T-cell (primary cell): ENCODE data around the gene CELA2B. TPM values are rescaled to one million over a fixed set of nuclear protein-coding genes. Genes with fewer than 3 reads are reported as not detected.
A peak's percentile ranks its signal among the peaks of the same experiment; 100 is the strongest.
"Not testable (repeated sequence)": the region's sequence is repeated elsewhere in the genome, so short reads cannot be mapped to it uniquely, and the experiment has no call there.

ENCODE experiments used
- ATAC-seq, 4 experiments: fragments of 200-7000 bp in 3 of 4; fragments of 150-1000 bp in 1 of 4; cut with Tn5 transposase; replicated peaks in 1 of 4; 1 replicate in 3 of 4; 2 replicates in 1 of 4; pipeline ENCODE4 v1.10.0; 2021; ENCODE audit warnings: moderate library complexity in 3 of 4, mild to moderate bottlenecking in 2 of 4, moderate number of reproducible peaks in 1 of 4
- CTCF ChIA-PET, 2 donors: fragments of 300-600 bp; sonication (Branson Sonifier 250); formaldehyde crosslinking; loops; one replicate each; lab custom pipeline; 2022; ENCODE audit warnings: antibody characterized with exemption in 2 of 2; lab: Charles Lee
- POLR2A ChIA-PET, 2 donors: fragments of 300-600 bp; sonication (Branson Sonifier 250); formaldehyde crosslinking; loops; one replicate each; lab custom pipeline; 2022; ENCODE audit warnings: antibody characterized with exemption in 2 of 2; lab: Charles Lee
- DNase-seq, 35 experiments: peaks; one replicate each; pipeline versions ENCODE4 v3.0.0 to v3.0.0-alpha.2; 2013 to 2023
- H3K27ac ChIP-seq: one replicate; pipeline ENCODE4 v1.5.1; 2013; ENCODE audit warnings: low read length
- H3K27me3 ChIP-seq, 2 experiments: replicated peaks in 1 of 2; 1 replicate in 1 of 2; 2 replicates in 1 of 2; pipeline versions ENCODE4 v1.6.1 to v1.7.0; 2013; ENCODE audit warnings: low read length in 1 of 2, mixed read lengths in 1 of 2; ENCODE audit not compliant: control insufficient read depth in 2 of 2, insufficient read depth in 2 of 2; ENCODE audit errors: extremely low read depth in 1 of 2
- H3K36me3 ChIP-seq, 2 donors: 1 replicate in 1 of 2; 2 replicates in 1 of 2; pipeline versions ENCODE4 v1.6.1 to v1.7.0; 2013; ENCODE audit warnings: low read length in 1 of 2; ENCODE audit not compliant: control insufficient read depth in 2 of 2, insufficient read depth in 1 of 2; ENCODE audit errors: extremely low read depth in 1 of 2
- H3K4me1 ChIP-seq, 2 experiments: 1 replicate in 1 of 2; 2 replicates in 1 of 2; pipeline versions ENCODE4 v1.6.1 to v1.7.0; 2013; ENCODE audit warnings: low read length in 2 of 2, mixed read lengths in 1 of 2; ENCODE audit not compliant: insufficient read depth in 2 of 2, control insufficient read depth in 1 of 2; ENCODE audit errors: extremely low read depth in 1 of 2
- H3K4me3 ChIP-seq, 2 donors: 1 replicate in 1 of 2; 2 replicates in 1 of 2; pipeline versions ENCODE4 v1.5.1 to v1.7.0; 2013; ENCODE audit warnings: mild to moderate bottlenecking in 2 of 2, low read length in 1 of 2, moderate library complexity in 1 of 2; ENCODE audit not compliant: control insufficient read depth in 1 of 2; ENCODE audit errors: extremely low read depth in 1 of 2
- H3K9me3 ChIP-seq: 2 replicates; pipeline ENCODE4 v1.7.0; 2013
- H3K27ac Mint-ChIP-seq, 2 donors: one replicate each; pipeline ENCODE4 v1.8.0; 2020 to 2021; ENCODE audit warnings: mild to moderate bottlenecking in 2 of 2, mixed read lengths in 2 of 2
- H3K27me3 Mint-ChIP-seq, 2 donors: one replicate each; pipeline ENCODE4 v1.8.0; 2021 to 2022; ENCODE audit warnings: mixed read lengths in 2 of 2
- H3K36me3 Mint-ChIP-seq: one replicate; pipeline ENCODE4 v1.8.0; 2021; ENCODE audit warnings: mixed read lengths
- H3K4me1 Mint-ChIP-seq, 3 donors: one replicate each; pipeline ENCODE4 v1.8.0; 2020 to 2022; ENCODE audit warnings: mixed read lengths in 3 of 3, mild to moderate bottlenecking in 1 of 3
- H3K4me3 Mint-ChIP-seq, 3 donors: one replicate each; pipeline ENCODE4 v1.8.0; 2020 to 2022; ENCODE audit warnings: mild to moderate bottlenecking in 3 of 3, mixed read lengths in 3 of 3, moderate library complexity in 3 of 3
- H3K9me3 Mint-ChIP-seq, 3 donors: one replicate each; pipeline ENCODE4 v1.8.0; 2020 to 2022; ENCODE audit warnings: mixed read lengths in 3 of 3
- WGBS: methylation state at CpG from one replicate; pipeline ENCODE4 v1.1.5; 2013; ENCODE audit warnings: missing lambda C conversion rate; ENCODE audit not compliant: insufficient coverage; 5-methylcytosine and 5-hydroxymethylcytosine counted together
- total RNA-seq, 35 experiments: library from RNA in 6 of 35; stranded (reverse) in 6 of 35; fragments of 120-200 nt in 1 of 35; gene quantifications; one replicate each; pipeline versions ENCODE4 v1.2.1 to v1.2.4 and lab custom pipeline; 2013 to 2026

The CELA2B gene
- under 1 TPM in 2 of 5 donors, not detected in 3; 0.30 to 0.41 TPM for total RNA-seq
- total RNA-seq (2013): not detected
- 0 to 0.09 (median 0) reads per million in 29 experiments for total RNA-seq (lab: John Stamatoyannopoulos, UW)

DNA sequence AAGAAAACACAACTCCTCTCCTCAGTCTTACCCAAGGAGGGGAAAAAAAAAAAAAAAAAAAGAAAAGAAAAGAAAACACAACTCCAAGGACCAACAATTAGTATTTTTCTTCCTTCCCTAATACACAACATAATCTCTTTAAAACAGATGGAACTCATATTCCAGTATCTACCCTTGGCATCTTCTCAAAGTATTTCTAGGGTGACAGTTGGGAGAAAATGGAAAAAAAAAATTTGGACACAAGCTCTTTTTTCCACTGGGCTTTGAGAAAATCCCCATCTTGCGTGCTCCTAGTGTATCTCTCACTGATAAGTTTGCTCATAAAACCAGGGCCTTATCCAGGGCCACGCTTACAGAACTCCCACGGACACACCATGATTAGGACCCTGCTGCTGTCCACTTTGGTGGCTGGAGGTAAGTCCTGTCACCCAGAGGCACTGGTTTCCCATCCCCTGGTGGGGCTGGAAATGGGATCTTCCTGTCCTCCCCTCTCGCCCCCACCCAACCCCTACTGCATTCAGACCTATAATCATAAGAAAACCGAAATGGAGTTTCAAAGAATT, at the start of gene CELA2B:
Gene CELA2B (plus strand): TSS at position 353 of the 563 bp plus-strand sequence. CDS start 22 bp downstream, at position 375.
- ATAC-seq: no peak
- CTCF ChIA-PET: no interaction called here
- Mint-ChIP-seq H3K9me3 (no peaks in the 10 kb centered on the region), H3K4me1 (no peaks in the 10 kb centered on the region), H3K4me3 (no peak within 1 kb of the TSS), H3K27ac (no peak within 1 kb of the TSS), H3K27me3 (no peaks in the 10 kb centered on the region), H3K36me3 (no peaks in the 10 kb centered on the region)
- WGBS: 93% methylated on average over 3 of the region's 5 CpGs
- no peak for DNase-seq
- H3K27me3 ChIP-seq: no peaks in the 10 kb centered on the region
- H3K4me1 ChIP-seq: no peaks in the 10 kb centered on the region
- H3K36me3 ChIP-seq: no peaks in the 10 kb centered on the region
- POLR2A ChIA-PET: no interaction called here
- H3K27ac ChIP-seq: no peak within 1 kb of the TSS
- H3K4me3 ChIP-seq: no peak within 1 kb of the TSS
- H3K9me3 ChIP-seq: no peaks in the 10 kb centered on the region

DNA sequence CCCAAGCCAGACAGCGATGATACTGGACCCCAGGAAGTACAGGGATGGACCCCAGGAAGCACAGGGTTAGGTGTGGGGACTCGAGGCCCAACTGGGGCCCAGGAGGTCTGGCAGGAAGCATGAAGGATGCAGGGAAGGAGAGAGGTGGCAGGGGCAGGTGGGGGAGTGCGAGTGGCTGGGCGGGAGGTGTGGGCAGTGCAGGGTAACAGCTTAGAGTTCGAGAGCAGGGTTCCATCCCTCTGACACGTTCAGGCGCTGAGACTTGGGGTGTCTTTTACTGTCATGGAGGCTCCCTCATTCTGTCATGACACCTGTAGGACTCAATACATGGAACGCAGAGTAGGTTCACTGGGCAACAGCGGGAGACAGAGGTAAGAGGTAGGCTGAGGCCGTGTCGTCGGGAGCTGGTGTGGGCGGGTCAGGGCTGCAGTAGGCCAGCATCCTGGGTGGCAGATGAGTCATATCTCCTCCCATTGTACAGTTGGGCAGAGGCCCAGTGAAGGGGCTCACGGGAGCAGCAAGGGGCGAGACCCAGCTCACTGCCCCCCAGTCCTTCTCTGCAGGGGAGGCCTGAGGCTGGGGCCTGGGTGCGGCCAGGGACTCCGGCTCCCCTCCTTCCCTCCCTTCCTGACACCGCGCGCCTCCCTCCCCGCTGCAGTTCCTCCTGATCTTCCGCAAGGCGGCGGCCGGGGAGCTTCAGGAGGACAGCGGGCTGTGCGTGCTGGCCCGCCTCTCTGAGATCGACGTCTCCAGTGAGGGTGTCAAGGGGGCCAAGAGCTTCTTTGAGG, 49.2 kb upstream of the CELA2B start:
- peaks cover 12% of the 10 kb centered on the region for H3K36me3 Mint-ChIP-seq
- no peaks in the 10 kb centered on the region for H3K9me3 ChIP-seq
- no peaks in the 10 kb centered on the region for H3K27me3 ChIP-seq
- 87% methylated on average over 16 of the region's 30 CpGs for WGBS
- H3K4me3 Mint-ChIP-seq: no peak overlapping the region
- no peaks in the 10 kb centered on the region for H3K9me3 Mint-ChIP-seq
- H3K4me1 Mint-ChIP-seq: peaks cover 0 to 14% (median 12%) of the 10 kb centered on the region in 3 donors
- peaks cover 0 to 21% of the 10 kb centered on the region in 2 experiments for H3K4me1 ChIP-seq
- ATAC-seq (no peak), DNase-seq (peak in 1 of 35 experiments; percentile 3)
- ChIA-PET POLR2A (no interaction called here), CTCF (interaction anchor here (0.8 to 1.8 kb wide), 3 partner anchors 84 to 103 kb away, joined by 3 to 6 read pairs (median 6); no protein-coding TSS in a partner anchor)
- peak overlapping the region; percentile 11 to 21 for H3K27ac Mint-ChIP-seq
- peak overlapping the region; percentile 23 for H3K27ac ChIP-seq
- no peak overlapping the region for H3K4me3 ChIP-seq
- H3K27me3 Mint-ChIP-seq: no peaks in the 10 kb centered on the region
- peaks cover 8 to 38% of the 10 kb centered on the region in 2 donors for H3K36me3 ChIP-seq

DNA sequence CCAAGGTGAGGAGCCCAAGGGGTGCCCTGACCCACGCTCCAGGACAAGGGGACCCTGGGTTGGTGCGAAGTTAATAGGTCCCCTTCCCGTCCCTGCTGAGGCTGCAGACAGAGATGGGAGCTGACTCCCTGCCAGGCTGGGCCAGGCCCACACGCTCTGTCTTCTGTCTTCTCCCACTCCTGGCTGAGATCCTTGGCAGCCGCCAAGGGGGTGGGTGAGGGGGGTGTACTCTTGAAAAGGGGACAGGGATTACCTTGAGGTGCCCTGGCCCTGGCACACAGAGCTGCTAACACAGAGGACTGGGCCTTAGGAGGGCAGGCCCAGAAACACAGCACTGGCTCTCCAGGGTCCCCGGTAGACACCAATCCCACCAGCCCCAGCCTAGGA, 48.6 kb upstream of the CELA2B start:
- WGBS: 100% methylated on average over 4 of the region's 6 CpGs
- H3K27ac ChIP-seq: no peak overlapping the region
- no peaks in the 10 kb centered on the region for H3K9me3 ChIP-seq
- ChIA-PET CTCF (interaction anchor here (0.8 to 1.5 kb wide), 2 partner anchors 104 kb away, joined by 3 to 6 read pairs; no protein-coding TSS in a partner anchor), POLR2A (no interaction called here)
- H3K4me3 ChIP-seq: no peak overlapping the region
- H3K36me3 ChIP-seq: peaks cover 8 to 38% of the 10 kb centered on the region in 2 donors
- no peak overlapping the region for H3K27ac Mint-ChIP-seq
- peaks cover 0 to 14% (median 10%) of the 10 kb centered on the region in 3 donors for H3K4me1 Mint-ChIP-seq
- H3K9me3 Mint-ChIP-seq: no peaks in the 10 kb centered on the region
- H3K27me3 ChIP-seq: no peaks in the 10 kb centered on the region
- H3K4me1 ChIP-seq: peaks cover 0 to 19% of the 10 kb centered on the region in 2 experiments
- H3K4me3 Mint-ChIP-seq: no peak overlapping the region
- H3K27me3 Mint-ChIP-seq: no peaks in the 10 kb centered on the region
- no peak for ATAC-seq
- DNase-seq: peak in 1 of 35 experiments; percentile 1
- peaks cover 12% of the 10 kb centered on the region for H3K36me3 Mint-ChIP-seq

DNA sequence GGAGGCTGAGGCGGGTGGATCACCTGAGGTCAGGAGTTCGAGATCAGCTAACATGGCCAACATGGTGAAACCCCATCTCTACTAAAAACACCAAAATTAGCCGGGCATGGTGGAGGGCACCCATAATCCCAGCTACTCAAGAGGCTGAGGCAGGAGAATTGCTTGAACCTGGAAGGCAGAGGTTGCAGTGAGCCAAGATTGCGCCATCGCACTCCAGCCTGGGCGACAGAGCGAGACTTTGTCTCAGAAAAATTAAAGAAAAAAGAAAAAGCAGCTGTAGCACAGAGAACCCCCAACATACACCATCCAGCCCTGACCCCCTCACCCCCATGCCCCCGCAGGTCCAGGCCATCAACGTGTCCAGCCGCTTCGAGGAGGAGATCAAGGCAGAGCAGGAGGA, 47.7 kb upstream of the CELA2B start:
- Histone ChIP-seq H3K4me1 (peaks cover 0 to 13% of the 10 kb centered on the region in 2 experiments), H3K36me3 (peaks cover 8 to 38% of the 10 kb centered on the region in 2 donors)
- H3K36me3 Mint-ChIP-seq: peaks cover 12% of the 10 kb centered on the region
- H3K27ac Mint-ChIP-seq, H3K4me3 ChIP-seq, ATAC-seq, H3K4me3 Mint-ChIP-seq, POLR2A ChIA-PET, H3K27me3 Mint-ChIP-seq, H3K9me3 ChIP-seq, DNase-seq, CTCF ChIA-PET, H3K9me3 Mint-ChIP-seq, H3K27me3 ChIP-seq, H3K27ac ChIP-seq: not testable (repeated sequence)
- WGBS: 100% methylated on average over 5 of the region's 11 CpGs
- peaks cover 0 to 14% (median 10%) of the 10 kb centered on the region in 3 donors for H3K4me1 Mint-ChIP-seq

DNA sequence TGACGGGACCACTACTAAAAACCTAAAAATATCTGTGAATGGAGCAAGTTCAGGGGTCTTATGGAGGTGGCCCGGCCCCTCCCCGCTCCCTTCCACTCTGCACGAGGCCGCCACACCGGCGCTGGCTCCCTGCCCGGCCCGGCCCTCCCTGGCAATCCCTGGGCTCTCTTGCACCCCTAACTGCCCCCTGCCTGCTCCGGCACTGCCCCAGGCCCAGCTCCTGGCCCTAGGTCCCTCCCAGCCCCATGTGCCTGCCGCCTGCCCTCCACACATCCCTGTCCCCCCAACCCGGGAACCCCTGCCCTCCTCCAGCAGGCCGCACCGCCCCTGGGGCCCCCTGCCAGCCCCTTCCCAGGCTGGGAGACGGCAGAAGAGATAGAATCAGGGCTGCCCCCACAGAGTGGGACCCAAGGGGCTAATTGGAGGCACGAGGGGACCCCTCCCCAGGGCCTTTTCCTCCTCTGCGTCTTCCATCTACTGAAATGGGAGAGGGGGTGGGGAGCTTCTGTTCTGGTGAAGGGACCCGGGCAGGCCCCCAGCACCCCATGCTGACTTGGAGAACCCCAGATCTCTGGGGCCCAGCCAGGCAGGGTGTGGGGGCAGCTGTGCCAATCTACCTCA, 47.0 kb upstream of the CELA2B start:
- Mint-ChIP-seq H3K9me3 (no peaks in the 10 kb centered on the region), H3K36me3 (peaks cover 12% of the 10 kb centered on the region), H3K4me3 (no peak overlapping the region), H3K4me1 (peaks cover 0 to 14% (median 10%) of the 10 kb centered on the region in 3 donors), H3K27me3 (no peaks in the 10 kb centered on the region), H3K27ac (no peak overlapping the region)
- WGBS: 96% methylated on average over 11 of the region's 18 CpGs
- Histone ChIP-seq H3K27ac (no peak overlapping the region), H3K4me3 (no peak overlapping the region), H3K27me3 (no peaks in the 10 kb centered on the region), H3K4me1 (peaks cover 0 to 12% of the 10 kb centered on the region in 2 experiments), H3K36me3 (peaks cover 8 to 38% of the 10 kb centered on the region in 2 donors), H3K9me3 (no peaks in the 10 kb centered on the region)
- CTCF ChIA-PET: no interaction called here
- POLR2A ChIA-PET: no interaction called here
- ATAC-seq (no peak), DNase-seq (peak in 1 of 35 experiments; percentile 15)

DNA sequence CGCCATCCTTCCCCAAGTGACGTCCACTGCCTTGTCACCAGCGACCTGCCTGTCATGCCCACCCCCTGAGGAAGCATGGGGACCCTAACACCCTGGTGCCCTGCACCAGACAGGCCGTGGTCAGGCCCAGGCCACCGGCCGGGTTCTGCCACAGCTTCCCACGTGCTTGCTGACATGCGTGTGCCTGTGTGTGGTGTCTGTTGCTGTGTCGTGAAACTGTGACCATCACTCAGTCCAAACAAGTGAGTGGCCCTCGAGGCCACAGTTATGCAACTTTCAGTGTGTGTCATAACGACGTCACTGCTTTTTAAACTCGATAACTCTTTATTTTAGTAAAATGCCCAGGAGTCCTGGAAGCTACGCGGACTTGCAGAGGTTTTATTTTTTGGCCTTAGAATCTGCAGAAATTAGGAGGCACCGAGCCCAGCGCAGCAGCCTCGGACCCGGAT, 46.2 kb upstream of the CELA2B start:
- H3K9me3 Mint-ChIP-seq: no peaks in the 10 kb centered on the region
- no peak overlapping the region for H3K4me3 ChIP-seq
- peaks cover 12% of the 10 kb centered on the region for H3K36me3 Mint-ChIP-seq
- no peak overlapping the region for H3K27ac Mint-ChIP-seq
- ChIA-PET CTCF (interaction anchor here (3.9 to 7.3 kb wide), 2 partner anchors 105 to 107 kb away, joined by 23 to 68 read pairs; no protein-coding TSS in a partner anchor), POLR2A (interaction anchor here in 1 of 2 donors (0.7 kb wide), 1 partner anchor 18 kb away, joined by 3 read pairs; no protein-coding TSS in a partner anchor)
- ATAC-seq: no peak
- H3K9me3 ChIP-seq: no peaks in the 10 kb centered on the region
- peak in 1 of 35 experiments; percentile 13 for DNase-seq
- peaks cover 0 to 9% of the 10 kb centered on the region in 2 experiments for H3K4me1 ChIP-seq
- H3K4me1 Mint-ChIP-seq: peaks cover 0 to 8% (median 8%) of the 10 kb centered on the region in 3 donors
- no peak overlapping the region for H3K4me3 Mint-ChIP-seq
- WGBS: 89% methylated on average over 13 of the region's 19 CpGs
- peaks cover 8 to 38% of the 10 kb centered on the region in 2 donors for H3K36me3 ChIP-seq
- H3K27me3 Mint-ChIP-seq: no peaks in the 10 kb centered on the region
- no peaks in the 10 kb centered on the region for H3K27me3 ChIP-seq
- H3K27ac ChIP-seq: no peak overlapping the region
